H1 (cell line): ENCODE measurements around the gene OR4K14. TPM values are rescaled to one million over a fixed set of nuclear protein-coding genes. Genes with fewer than 3 reads are reported as not detected.

ENCODE experiments used
- BACH1 ChIP-seq: IDR thresholded peaks from 2 replicates; pipeline ENCODE4 v1.6.1; 2012; ENCODE audit warnings: low read length, improper control_type of control experiment
- BRCA1 ChIP-seq: IDR thresholded peaks from 2 replicates; pipeline ENCODE4 v1.6.1; 2012; ENCODE audit warnings: low read depth, low read length, improper control_type of control experiment
- CHD2 ChIP-seq: IDR thresholded peaks from 2 replicates; pipeline ENCODE4 v1.6.1; 2012; ENCODE audit warnings: low read length, improper control_type of control experiment
- CTBP2 ChIP-seq: IDR thresholded peaks from 2 replicates; pipeline ENCODE4 v1.7.0; 2011; ENCODE audit warnings: borderline replicate concordance, mild to moderate bottlenecking, moderate library complexity, mixed read lengths, low read length; ENCODE audit not compliant: insufficient read depth, insufficient read length
- GABPA ChIP-seq: IDR thresholded peaks from 2 replicates; pipeline ENCODE4 v1.6.1; 2011; ENCODE audit warnings: mild to moderate bottlenecking, low read length, moderate library complexity, borderline replicate concordance; ENCODE audit not compliant: insufficient read depth
- TAF7 ChIP-seq: optimal IDR thresholded peaks from 2 replicates; pipeline ENCODE3; 2011; ENCODE audit warnings: low read depth, mild to moderate bottlenecking, inconsistent platforms, low read length, moderate library complexity, borderline replicate concordance
- polyA plus RNA-seq, 7 experiments: library from polyadenylated mRNA; depleted of rRNA in 3 of 7; stranded (reverse) in 5 of 7; unstranded in 2 of 7; fragments of >200 nt in 5 of 7; fragments of 200-250 nt in 2 of 7; gene quantifications; 1 replicate in 5 of 7; 2 replicates in 1 of 7; 4 replicates in 1 of 7; pipeline versions ENCODE4 v1.2.1 to v1.2.3, GENCODE V29; 2011 to 2013; ENCODE audit warnings: missing spikeins in 2 of 7, mixed read lengths in 2 of 7
- total RNA-seq: library from RNA; stranded (reverse); fragmentation: NEBNext Ultra II Directional; extraction: Animal tissue kit (Norgen Biotek cat#: 25700); gene quantifications from 2 replicates; pipeline ENCODE4 v1.2.1, GENCODE V29; 2021
- TF ChIP-seq, protein P1 (sequence below): fragments of 300-600 bp; sonication (generic); IDR thresholded peaks from 2 replicates; pipeline ENCODE4 v1.7.1; 2012; ENCODE audit warnings: low read length, moderate library complexity, mild to moderate bottlenecking, inconsistent platforms; ENCODE audit not compliant: insufficient replicate concordance
- TF ChIP-seq, protein P2 (sequence below), 3 experiments: IDR thresholded peaks; 1 replicate in 2 of 3; 2 replicates in 1 of 3; pipeline versions ENCODE4 v1.5.1 to v1.6.1; 2011; ENCODE audit warnings: low read length in 3 of 3, mild to moderate bottlenecking in 3 of 3, inconsistent platforms in 2 of 3, low read depth in 1 of 3, moderate library complexity in 1 of 3; ENCODE audit not compliant: insufficient read depth in 1 of 3; ENCODE audit errors: control extremely low read depth in 1 of 3

OR4K14 gene
- total and polyA plus RNA-seq, 2 of the 8 experiments (the other 6 are each of a cell fraction or from before 2014, with no cell fraction given) = not detected

GRCh38 chr14:20001863-20002262, 17.2 kb downstream of the OR4K14 start, which contains the start of gene OR4Q2 (continued):
- TF ChIP-seq, protein P1, sequence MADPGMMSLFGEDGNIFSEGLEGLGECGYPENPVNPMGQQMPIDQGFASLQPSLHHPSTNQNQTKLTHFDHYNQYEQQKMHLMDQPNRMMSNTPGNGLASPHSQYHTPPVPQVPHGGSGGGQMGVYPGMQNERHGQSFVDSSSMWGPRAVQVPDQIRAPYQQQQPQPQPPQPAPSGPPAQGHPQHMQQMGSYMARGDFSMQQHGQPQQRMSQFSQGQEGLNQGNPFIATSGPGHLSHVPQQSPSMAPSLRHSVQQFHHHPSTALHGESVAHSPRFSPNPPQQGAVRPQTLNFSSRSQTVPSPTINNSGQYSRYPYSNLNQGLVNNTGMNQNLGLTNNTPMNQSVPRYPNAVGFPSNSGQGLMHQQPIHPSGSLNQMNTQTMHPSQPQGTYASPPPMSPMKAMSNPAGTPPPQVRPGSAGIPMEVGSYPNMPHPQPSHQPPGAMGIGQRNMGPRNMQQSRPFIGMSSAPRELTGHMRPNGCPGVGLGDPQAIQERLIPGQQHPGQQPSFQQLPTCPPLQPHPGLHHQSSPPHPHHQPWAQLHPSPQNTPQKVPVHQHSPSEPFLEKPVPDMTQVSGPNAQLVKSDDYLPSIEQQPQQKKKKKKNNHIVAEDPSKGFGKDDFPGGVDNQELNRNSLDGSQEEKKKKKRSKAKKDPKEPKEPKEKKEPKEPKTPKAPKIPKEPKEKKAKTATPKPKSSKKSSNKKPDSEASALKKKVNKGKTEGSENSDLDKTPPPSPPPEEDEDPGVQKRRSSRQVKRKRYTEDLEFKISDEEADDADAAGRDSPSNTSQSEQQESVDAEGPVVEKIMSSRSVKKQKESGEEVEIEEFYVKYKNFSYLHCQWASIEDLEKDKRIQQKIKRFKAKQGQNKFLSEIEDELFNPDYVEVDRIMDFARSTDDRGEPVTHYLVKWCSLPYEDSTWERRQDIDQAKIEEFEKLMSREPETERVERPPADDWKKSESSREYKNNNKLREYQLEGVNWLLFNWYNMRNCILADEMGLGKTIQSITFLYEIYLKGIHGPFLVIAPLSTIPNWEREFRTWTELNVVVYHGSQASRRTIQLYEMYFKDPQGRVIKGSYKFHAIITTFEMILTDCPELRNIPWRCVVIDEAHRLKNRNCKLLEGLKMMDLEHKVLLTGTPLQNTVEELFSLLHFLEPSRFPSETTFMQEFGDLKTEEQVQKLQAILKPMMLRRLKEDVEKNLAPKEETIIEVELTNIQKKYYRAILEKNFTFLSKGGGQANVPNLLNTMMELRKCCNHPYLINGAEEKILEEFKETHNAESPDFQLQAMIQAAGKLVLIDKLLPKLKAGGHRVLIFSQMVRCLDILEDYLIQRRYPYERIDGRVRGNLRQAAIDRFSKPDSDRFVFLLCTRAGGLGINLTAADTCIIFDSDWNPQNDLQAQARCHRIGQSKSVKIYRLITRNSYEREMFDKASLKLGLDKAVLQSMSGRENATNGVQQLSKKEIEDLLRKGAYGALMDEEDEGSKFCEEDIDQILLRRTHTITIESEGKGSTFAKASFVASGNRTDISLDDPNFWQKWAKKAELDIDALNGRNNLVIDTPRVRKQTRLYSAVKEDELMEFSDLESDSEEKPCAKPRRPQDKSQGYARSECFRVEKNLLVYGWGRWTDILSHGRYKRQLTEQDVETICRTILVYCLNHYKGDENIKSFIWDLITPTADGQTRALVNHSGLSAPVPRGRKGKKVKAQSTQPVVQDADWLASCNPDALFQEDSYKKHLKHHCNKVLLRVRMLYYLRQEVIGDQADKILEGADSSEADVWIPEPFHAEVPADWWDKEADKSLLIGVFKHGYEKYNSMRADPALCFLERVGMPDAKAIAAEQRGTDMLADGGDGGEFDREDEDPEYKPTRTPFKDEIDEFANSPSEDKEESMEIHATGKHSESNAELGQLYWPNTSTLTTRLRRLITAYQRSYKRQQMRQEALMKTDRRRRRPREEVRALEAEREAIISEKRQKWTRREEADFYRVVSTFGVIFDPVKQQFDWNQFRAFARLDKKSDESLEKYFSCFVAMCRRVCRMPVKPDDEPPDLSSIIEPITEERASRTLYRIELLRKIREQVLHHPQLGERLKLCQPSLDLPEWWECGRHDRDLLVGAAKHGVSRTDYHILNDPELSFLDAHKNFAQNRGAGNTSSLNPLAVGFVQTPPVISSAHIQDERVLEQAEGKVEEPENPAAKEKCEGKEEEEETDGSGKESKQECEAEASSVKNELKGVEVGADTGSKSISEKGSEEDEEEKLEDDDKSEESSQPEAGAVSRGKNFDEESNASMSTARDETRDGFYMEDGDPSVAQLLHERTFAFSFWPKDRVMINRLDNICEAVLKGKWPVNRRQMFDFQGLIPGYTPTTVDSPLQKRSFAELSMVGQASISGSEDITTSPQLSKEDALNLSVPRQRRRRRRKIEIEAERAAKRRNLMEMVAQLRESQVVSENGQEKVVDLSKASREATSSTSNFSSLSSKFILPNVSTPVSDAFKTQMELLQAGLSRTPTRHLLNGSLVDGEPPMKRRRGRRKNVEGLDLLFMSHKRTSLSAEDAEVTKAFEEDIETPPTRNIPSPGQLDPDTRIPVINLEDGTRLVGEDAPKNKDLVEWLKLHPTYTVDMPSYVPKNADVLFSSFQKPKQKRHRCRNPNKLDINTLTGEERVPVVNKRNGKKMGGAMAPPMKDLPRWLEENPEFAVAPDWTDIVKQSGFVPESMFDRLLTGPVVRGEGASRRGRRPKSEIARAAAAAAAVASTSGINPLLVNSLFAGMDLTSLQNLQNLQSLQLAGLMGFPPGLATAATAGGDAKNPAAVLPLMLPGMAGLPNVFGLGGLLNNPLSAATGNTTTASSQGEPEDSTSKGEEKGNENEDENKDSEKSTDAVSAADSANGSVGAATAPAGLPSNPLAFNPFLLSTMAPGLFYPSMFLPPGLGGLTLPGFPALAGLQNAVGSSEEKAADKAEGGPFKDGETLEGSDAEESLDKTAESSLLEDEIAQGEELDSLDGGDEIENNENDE = no peak
- TF ChIP-seq, protein P2, sequence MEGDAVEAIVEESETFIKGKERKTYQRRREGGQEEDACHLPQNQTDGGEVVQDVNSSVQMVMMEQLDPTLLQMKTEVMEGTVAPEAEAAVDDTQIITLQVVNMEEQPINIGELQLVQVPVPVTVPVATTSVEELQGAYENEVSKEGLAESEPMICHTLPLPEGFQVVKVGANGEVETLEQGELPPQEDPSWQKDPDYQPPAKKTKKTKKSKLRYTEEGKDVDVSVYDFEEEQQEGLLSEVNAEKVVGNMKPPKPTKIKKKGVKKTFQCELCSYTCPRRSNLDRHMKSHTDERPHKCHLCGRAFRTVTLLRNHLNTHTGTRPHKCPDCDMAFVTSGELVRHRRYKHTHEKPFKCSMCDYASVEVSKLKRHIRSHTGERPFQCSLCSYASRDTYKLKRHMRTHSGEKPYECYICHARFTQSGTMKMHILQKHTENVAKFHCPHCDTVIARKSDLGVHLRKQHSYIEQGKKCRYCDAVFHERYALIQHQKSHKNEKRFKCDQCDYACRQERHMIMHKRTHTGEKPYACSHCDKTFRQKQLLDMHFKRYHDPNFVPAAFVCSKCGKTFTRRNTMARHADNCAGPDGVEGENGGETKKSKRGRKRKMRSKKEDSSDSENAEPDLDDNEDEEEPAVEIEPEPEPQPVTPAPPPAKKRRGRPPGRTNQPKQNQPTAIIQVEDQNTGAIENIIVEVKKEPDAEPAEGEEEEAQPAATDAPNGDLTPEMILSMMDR (IDR thresholded peaks at IDR 0.05; ENCODE audit: control extremely low read depth in 1 of 3, insufficient read depth in 1 of 3, low read depth in 1 of 3, low read length in 3 of 3) = no peak
- TF ChIP-seq BACH1 (no peak), CTBP2 (no peak), TAF7 (no peak), CHD2 (no peak), BRCA1 (no peak), GABPA (no peak)
